ENCODE measurements around the gene C22orf39.

C22orf39 gene

GRCh38 chr22:19466848-19467752 is 19.6 kb upstream of the C22orf39 start:
- Histone ChIP-seq H3K4me3 (no peak overlapping the region), H3K27ac (no peak overlapping the region)
- DNase-seq (ENCODE audit: low spot score), result no peak
- no peak for TF ChIP-seq CTCF (IDR thresholded peaks at IDR 0.05)

GRCh38 chr22:19466126-19466716 is 18.7 kb upstream of the C22orf39 start:
- TF ChIP-seq CTCF (IDR thresholded peaks at IDR 0.05), result no peak
- DNase-seq (ENCODE audit: low spot score), result no peak
- Histone ChIP-seq H3K4me3 (no peak overlapping the region), H3K27ac (no peak overlapping the region)

DNA sequence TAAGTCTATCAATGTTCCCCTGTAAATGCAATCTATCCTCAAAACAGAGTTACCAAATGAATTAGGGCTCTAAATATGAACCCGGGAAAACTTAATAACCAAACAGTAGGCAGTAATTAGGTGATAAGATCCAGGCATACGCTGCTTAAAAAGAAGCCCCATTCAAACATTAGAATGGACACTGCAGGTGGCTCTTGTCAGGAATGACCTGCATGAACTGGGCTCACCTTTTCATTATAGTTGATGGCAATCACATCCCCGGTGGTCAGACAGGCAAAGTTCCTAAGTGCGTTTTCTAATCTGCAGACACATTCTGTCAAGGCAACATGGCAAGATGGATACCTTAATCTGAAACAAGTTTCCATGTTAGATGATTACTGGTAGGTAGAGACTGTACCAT is 17.5 kb upstream of the C22orf39 start:
- Histone ChIP-seq H3K4me3 (no peak overlapping the region), H3K27ac (no peak overlapping the region)
- no peak for TF ChIP-seq CTCF (IDR thresholded peaks at IDR 0.05)
- DNase-seq (ENCODE audit: low spot score), result no peak

DNA sequence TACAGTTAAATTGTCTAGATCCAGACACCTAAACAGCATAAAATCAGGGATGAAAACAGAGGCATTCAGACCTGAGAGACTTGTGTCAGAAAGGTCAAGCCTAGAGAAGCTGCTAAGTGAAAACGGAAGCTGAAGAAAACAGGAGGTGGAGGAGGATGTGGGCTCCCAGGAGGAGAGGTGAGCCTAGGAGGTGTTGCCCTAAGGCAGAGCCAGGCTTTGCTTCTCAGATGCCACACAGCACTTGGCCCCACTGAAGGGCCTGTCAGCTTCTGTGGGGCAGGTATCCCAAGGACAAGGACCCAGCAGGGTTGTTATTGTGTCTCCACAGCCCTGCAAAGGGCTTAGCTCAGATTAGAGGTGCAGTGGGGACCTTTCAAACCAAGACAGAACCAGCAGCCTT is 17.0 kb upstream of the C22orf39 start:
- TF ChIP-seq CTCF (IDR thresholded peaks at IDR 0.05), result no peak
- H3K27ac ChIP-seq, result no peak overlapping the region
- no peak overlapping the region for H3K4me3 ChIP-seq
- DNase-seq (ENCODE audit: low spot score), result no peak

DNA sequence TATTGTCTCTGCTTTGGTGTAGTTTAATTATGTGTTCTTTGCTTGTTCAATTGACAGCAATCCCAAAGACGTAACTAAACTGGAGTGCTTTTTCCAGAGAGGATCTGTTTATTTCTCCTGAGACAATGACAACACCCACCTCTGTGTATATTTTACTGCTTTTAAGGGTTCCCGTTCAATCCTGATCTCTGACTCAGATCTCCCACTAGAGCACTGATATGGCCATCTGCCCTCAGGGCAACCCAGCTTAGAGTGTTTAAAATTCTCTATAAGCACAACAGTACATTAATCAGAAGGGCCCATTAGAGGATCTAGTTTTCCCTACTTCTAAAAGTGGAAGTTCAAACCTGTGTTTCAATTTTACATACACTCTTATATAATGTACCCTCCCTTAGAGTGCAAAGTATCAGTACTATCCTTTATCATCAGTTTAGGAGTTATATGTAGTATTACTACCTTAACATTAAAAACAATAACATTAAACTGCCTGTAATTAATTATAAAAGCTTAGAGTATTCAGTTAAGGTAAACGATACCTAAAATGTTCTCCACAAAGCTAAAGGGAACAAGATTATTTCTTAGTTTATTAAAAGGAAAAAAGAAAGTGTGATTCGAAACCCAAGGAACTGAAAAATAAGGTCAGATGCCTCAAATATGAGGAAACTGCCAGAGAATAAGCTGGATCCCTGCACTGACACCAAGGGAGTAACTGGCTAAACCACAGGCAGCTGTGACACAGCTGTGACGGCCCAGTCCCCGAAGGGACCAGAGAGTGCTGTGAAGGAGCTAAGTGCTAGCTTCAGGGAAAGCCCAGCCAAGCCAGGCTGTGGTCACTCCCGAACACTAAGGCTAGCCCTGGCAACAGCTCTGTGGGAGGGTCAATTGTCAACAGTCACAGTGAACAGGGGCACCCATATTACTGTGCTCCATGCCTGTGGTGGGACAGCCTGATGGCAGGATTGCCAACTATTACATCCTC is 16.3 kb upstream of the C22orf39 start:
- no peak for DNase-seq (ENCODE audit: low spot score)
- no peak overlapping the region for H3K4me3 ChIP-seq
- H3K27ac ChIP-seq, result no peak overlapping the region
- TF ChIP-seq CTCF (IDR thresholded peaks at IDR 0.05), result no peak

DNA sequence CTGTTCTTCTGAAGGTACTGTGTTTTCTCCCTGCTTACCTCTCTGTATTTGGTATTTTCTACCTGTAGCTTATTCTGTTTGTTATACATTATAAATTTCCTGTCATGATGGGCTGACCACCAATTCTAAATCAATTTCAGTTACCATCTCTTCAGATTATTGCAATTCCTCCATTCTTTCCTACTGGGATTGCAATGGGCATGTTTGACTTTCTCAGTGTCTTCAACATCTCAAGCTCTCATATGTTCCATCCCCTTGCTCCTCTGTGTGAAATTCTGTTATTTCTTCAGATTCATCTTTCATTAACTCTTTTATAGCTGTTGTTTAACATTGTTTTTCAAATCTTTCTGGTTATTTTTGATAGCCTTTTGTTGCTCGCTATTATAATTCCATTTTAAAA is 15.5 kb upstream of the C22orf39 start:
- Histone ChIP-seq H3K4me3 (no peak overlapping the region), H3K27ac (no peak overlapping the region)
- no peak for TF ChIP-seq CTCF (IDR thresholded peaks at IDR 0.05)

More for the DNA sequence above, 15.5 kb upstream of the C22orf39 start:
- no peak for DNase-seq (ENCODE audit: low spot score)

Data from coronary artery (tissue), 2 donors.